Activated CD4-positive, alpha-beta T cell treated with anti-CD3 and anti-CD28 coated beads, Interleukin-10, Interleukin-2, amounts not matched to agents 100 ng/mL and 50 ng/mL, durations not matched to agents 16 hours and 8 hours (primary cell): ENCODE data around the gene TMEM234.
"Not testable (repeated sequence)": the region's sequence is repeated elsewhere in the genome, so short reads cannot be mapped to it uniquely, and the experiment has no call there.

ENCODE experiments used
- DNase-seq: peaks from one replicate; pipeline ENCODE4 v3.0.0-alpha.2; 2020

The TMEM234 gene

DNA sequence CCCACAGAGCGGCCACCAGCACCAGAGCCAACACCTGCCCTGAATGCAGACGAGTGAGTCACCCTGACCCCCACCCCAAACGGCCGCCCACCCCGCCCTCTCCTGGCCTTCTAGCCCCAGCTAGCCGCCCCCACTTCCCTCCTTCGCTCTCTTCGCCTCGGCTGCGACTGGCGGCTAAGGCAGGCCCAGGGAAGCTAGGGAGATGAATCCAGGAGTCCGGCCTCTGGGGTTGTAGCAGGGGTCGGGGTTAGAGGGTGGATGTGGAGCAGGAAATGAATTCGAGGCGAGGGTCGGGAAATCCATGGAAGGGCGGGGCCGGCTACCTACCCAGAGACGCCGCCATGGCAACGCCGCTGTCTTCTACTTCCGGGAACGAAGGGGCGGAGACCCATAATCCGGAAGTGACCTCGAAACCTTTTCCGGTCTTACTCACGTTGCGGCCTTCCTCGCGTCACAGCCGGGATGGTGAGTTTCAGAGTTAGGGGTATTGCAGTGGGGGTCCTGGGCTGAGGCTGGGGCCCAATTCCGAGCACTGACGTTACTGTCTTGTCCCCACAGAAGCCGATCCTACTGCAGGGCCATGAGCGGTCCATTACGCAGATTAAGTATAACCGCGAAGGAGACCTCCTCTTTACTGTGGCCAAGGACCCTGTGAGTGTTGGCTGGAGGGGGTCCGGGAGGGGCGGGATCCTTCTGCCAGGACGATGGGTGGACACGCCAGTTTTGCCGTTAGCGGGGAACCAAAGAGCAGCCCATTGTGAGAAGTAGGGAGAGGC is at the start of gene TMEM234, which contains the start of gene EIF3I:
Gene TMEM234, minus strand, starts transcription at position 374 of the 776 bp plus-strand sequence. Its CDS starts 31 bp downstream, at position 343.
Gene EIF3I, plus strand, starts transcription at position 428 of the 776 bp plus-strand sequence. Its CDS starts 35 bp downstream, at position 463.
- peak; percentile 94 for DNase-seq

DNA sequence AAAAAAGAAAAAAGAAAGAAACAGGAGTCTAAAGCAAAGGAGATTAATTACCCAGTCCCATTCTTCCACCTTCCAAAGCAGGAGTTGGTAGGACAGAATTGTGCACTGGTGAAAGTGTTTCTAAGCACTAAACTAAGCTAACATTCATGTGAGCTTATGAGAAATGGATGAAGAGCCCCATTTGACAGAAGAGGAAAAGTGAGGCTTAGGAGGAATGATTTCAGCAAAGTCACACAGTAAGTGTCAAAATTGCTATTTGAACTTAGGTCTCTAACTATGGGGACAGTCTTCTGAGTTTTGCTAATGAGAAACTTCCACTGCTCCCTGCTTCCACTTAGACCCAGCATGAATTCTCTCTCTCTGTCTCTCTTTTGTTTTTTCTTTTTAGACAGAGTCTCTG is 47.6 kb upstream of the TMEM234 start:
- no peak for DNase-seq

DNA sequence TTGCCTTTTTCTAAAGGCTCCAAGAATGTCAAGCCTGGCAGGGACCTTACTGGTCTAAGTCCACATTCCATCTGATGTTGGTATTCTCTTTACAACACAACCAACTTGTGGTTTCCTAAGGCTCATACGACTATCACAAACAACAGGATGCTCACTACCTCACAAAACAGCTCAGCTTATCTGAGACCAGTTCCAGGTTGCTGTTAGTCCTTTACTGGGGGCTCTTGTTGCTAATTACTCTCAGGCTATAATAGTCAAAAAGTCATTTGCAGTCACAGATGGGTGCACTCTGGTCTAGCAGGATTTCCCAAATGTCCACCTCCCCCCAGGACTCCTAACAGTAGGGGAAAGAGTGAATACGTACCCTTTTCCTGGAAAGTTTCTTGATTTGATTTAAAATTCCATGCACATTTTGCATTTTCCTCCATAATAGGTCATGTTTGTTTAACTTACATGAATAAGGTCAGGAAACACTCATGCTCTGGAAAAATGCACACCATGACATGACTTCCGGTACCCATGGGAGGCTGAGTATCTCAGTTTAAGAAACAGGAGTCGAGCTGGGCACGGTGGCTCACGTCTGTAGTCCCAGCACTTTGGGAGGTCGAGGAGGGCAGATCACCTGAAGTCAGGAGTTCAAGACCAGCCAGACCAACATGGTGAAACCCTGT is 44.9 kb upstream of the TMEM234 start:
- peak; percentile 56 for DNase-seq

GRCh38 chr1:32265846-32266245 is 43.7 kb upstream of the TMEM234 start:
- no peak for DNase-seq

DNA sequence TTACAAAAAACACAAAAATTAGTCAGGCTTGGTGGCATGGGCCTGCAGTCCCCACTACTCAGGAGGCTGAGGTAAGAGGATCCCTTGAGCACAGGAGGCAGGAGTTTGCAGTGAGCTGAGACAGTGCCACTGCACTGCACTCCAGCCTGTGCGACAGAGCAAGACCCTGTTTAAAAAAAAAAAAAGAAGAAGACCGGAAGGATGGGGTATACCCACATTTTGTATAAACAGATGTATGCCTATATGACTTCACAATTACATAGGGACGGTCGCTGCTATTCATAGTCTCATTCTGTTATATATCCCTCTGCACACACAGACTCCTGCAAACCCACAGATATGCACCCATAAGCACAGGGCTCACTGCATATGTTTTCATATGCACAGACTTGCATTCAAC is 41.6 kb upstream of the TMEM234 start:
- peak; percentile 48 for DNase-seq

- DNase-seq, result not testable (repeated sequence)
Measured at GRCh38 chr1:32263236-32263593, 41.1 kb upstream of the TMEM234 start.

DNA sequence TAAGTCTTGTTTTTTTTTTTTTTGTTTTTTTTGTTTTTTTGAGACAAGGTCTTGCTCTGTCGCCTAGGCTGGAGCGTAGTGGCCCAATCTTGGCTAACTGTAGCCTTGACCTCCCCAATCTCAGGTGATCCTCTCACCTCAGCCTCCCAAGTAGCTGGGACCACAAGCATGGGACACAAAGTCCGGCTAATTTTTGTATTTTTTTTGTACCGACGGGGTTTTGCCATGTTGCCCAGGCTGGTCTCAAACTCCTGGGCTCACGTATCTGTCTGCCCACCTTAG is 35.0 kb upstream of the TMEM234 start:
- DNase-seq, result no peak

DNA sequence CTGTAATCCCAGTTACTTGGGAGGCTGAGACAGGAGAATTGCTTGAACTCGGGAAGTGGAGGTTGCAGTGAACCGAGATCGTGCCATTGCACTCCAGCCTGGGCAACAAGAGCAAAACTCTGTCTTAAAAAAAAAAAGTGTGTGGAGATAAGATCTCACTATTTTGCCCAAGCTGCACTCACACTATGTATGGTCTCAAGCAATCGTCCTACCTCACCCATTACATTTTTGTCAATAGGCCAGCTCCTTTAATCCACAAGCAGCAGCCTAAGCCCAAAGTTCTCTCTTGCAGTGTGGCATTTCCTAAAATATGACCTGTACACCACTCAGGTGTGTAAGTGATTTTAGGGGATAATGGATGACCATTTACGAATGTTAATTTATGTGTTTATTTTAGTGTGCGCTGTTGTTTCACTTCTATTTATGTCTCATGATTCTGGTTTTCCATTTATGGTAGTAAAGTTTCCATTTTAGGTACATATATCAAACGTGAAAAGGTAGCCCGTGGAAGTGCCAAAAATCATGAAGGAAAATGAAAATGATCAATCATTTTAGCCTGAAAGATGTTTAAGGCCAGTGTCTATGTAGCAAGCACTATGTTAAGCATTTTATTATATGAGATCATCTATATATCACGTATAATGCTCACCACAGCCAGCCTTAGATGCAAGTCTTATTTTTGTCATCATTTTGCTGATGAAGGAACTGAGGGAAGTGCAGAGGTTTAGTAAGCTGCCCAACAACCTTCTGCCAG is 34.5 kb upstream of the TMEM234 start:
- peak; percentile 51 for DNase-seq

DNA sequence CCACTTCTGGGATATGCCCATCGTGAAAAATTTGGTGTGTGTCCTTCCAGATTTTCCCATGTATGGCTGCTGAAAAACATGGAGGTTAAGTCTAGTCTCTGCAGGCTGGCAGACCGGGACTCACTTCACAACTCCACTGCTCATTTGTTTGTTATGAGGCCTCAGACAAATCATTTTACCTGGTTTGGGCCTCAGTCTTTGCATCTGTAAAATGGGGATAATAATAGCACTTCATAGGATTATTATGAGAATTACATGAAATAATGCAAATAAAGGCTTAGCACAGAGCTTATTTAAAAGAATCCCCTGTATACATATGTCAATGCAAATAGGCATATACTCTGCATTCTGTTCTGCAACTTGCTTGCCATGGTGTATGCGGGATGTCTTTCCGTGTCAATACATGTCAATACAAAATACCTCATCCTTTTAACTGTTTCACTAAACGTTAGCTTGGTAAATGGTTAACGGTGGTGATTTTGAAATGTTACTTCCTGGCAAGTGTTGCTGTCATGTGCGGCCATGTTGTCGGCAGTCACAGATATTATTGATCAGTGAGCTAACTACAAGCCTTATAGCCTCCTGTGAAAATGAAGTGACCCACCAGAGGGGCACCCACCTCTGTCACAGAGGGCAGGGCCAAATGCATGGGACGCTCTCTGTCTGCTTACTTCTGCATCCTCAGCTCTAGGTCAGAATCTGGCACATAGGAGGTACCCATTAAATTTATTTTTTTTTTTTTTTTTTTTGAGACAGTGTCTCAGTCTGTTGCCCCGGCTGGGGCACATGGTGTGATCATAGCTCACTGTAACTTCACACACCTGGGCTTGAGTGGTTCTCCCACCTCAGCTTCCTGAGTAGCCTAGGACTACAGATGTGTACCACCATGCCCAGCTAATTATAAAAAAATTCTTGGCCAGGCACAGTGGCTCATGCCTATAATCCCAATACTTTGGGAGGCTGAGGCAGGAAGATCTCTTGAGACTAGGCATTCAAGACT is 33.2 kb upstream of the TMEM234 start:
- peak; percentile 74 for DNase-seq

DNA sequence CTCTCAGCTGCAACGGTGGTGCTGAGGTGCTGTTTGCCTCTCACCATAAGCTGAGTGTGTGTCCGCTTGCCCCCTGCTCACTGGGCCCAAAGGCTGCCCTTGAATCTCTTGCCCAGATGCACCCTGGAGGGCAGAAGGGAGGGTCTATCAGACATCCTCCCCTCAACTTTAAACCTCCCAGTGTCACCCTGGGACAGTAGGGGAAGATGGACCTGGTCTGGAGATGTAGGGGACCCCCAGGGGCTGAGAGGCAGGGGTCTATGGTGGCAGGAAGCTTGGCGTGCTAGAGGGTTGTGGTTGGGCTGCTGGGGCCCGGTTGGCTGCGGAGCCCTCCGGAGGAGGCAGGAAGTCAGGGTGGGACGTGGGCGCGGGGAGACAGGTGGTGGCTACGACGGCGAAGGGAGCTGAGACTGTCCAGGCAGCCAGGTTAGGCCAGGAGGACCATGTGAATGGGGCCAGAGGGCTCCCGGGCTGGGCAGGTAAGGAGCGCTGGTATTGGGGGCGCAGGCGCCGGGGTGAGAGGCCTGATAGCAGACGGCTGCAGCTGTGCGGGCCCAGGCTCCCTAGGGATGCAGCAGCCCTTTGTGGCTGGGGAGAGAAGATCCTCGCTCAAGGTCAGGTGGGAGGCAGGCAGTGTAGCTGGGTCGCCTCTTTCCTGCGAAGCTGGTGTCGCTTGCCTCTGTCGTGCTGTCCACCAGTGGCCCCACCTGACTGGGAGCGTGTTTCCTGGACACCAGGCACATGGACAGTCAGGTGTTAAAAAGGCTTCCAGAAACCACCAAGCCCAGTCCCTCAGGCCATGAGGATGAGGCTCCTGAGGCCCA is 29.0 kb upstream of the TMEM234 start, which contains the start of gene LCK:
Gene LCK, plus strand, starts transcription at position 373 of the 824 bp plus-strand sequence. CDS start 23,065 bp downstream, outside the sequence.
- DNase-seq, result peak; percentile 84

DNA sequence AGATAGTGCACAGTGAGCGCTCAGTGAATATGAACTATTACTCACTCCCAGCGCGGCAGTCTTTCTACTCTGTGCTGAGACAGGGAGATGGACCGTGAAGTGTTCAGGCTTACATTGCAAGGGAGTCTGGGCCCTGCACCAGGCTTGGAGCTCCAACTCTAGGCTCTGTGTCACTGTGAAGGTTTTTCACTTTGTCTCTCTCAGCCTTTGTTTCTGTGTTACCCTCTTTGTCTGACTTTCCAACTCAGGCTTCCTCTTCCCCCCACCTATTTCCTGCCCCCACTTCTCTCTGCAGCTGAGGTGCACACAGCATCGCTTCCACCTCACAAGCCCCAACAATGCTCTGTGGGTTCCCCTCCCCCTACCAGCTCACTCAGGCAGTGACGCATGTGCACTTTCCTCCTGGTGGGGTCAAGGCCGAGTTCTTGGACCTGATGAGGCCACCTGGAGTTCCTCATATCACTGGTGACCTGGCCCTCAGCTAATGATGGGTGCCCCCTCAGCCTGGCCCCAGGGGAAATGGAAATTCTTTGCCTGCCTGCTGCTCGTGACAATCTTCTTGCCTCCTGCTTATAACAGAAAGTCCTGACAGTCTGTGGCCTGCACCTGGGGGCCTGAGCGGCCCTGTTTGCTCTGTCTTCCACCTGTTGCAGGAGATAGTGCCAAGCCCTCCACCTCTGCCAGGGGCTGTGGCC is 27.8 kb upstream of the TMEM234 start:
- DNase-seq, result peak; percentile 93

DNA sequence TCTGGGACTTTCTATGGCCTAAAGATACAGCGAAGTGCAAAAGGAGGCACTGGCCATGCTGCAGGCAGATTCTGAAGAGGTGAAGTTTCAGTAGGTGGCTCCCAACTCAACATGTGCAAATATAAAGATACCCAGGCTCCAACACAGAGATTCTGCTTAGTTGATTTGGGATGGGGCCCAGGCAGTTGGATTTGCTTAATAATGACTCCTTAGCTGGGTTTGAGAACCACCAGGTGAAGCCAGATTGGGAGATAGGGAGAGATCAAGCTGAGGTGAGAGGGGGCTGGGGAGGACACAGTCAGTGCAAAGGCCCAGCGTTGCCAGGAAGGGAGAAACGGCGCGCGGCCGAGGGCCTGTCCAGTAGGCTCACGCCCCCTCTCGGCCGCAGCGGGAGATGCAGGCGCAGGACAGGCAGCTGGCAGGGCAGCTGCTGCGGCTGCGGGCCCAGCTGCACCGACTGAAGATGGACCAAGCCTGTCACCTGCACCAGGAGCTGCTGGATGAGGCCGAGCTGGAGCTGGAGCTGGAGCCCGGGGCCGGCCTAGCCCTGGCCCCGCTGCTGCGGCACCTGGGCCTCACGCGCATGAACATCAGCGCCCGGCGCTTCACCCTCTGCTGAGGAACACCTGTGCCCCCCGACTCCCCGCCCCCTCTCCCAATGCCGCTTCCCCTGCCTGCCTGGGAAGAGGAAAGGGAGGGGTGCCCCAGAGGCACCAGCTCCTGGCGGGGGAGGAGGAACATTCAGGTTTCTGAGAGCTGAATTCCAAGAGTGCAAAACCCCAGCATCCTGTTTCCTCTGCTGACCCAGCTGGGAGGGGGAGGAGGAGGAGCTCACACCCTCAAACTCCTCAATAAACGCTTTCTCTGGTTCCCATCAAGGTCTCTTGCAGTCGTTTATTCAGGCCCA is 26.1 kb upstream of the TMEM234 start:
- DNase-seq, result peak; percentile 93

GRCh38 chr1:32247452-32247851 is 25.3 kb upstream of the TMEM234 start:
- DNase-seq, result no peak

DNA sequence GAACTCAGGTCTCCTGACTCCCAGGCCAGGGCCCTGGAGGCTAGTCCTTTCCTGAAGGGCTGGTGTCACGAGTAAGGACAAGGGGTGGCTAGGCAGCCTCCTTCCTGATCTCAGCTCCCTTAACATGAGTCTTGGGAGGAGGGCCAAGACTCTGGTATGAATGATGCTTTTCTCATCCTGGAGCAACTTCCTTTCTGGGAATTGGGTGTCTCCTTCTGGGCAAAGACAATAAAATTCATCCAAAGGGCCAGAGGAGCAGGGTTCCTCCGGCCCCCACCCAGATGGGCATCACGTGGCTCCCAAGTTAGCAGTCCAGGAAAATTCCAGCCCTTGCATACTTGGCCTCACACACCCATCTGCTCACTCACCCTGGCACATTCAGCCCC is 24.7 kb upstream of the TMEM234 start, which contains the start of gene FAM167B:
Gene FAM167B, plus strand, starts transcription at position 335 of the 386 bp plus-strand sequence. CDS start 200 bp downstream, outside the sequence.
- no peak for DNase-seq

DNA sequence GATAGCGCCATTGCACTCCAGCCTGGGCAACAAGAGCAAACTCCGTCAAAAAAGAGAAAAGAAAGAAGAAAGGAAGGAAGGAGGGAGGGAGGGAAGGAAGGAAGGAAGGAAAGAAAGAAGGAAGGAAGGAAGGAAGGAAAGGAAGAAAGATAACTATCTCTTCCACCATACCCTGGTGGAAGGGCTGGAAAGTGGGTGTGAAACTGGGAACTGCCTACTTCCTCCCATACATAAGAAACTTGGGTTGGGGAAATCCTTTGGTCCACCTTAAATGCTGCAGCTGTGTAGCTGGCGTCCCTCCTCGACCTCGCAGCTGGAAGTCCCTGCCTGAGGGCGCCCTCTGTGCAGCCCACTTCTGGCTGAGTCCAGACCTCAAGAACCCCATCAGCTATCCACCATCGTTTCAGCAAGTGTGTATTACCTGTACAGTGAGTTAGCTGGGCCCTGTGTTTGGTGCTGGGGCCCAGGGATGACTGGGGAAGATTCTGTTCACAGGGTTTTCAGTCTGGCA is 20.2 kb upstream of the TMEM234 start:
- no peak for DNase-seq

DNA sequence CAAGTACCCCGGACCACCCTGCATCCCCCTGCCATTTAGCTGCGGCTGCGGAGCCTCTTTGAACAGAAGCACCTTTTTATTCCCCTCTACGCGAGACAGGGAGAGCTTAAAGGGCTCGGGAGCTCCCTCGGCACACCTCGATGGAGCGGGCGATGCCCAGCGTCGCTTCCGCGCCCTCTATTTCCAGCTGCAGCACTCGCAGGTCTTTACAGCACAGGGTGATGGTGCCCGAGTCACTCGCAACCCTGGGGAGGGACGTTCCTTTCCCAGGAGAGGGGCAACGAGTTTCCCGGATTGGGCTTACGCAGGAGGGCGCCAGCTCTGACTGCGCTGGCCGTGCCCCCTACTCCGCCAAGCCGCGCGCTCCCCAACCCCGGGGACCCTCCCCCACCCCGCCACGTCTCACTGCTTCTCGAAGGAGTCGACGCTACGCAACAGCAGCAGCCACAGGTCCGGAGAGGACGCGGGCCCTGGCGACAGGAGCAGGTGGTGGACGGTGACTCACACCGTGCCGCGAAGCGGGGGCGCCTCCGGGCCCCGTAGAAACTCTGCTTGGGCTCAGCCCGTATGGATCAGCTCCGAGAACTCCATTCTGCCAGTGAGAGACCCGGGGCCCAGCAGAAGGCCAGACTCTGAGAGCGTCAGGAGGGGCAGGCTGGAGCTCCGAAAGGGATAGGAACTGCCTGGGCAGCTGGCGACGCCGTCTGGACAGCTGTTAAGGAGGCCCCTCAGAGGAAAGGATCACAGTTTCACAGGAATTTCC is 19.0 kb upstream of the TMEM234 start:
- peak; percentile 29 for DNase-seq

DNA sequence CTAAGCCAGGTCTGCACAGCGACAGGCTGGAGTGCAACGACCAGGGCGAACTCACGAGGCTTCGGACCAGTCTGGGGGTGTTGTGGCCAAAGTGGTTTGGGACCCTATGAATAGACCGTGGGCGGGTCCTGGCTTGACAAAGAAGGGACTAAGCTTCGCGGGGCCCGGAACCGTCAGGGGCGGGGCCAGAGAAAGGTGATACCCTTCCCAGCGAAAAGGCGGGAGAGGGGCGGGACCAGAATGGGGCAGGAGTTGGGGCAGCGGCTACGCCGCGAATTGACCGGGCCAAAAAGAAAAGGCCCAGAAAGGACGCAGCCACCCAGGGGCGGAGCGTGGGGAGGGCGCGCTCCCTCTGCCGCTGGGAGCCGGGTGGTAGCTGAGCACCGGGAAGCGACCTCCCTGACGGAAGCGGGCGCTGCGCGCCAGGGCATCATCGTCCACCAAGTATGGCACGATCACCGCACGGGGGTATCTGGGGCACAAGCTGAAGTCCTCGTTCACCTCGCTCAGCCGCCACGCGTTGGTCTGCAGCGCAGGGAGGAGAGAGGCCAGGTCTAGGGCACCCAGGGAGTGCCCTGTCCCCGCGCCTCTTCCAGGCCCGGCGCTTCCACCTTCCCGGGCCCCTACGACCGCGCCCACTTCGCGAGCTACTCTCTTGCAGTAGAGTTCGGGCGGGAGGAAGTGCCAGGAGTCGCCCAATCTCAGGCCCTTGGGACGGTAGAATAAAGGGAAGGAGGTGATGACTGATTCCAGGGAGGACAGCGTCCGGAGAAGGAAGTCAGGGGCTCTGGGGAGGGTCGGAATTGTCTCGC is 18.2 kb upstream of the TMEM234 start:
- DNase-seq, result peak; percentile 48

DNA sequence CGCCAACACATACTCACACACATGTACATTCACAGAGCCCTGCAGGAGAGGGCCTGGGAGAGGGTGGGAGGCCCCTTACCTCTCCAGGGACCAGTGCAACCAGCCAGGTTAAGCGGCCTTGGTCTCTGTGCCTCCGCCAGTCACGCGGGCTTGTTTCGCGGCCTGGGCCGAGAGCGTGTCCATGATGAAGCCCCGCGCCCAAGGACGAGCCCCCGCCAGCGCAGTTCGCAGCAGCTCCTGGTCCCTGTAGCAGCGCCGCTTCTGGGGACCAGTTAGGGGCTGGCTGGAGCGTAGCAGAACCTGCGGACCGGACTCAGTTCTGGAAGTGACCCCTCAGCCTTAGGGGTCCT is 17.6 kb upstream of the TMEM234 start:
- no peak for DNase-seq
